ENCODE measurements around the gene SUGCT.
A peak's percentile ranks its signal among the peaks of the same experiment; 100 is the strongest.

The SUGCT gene

DNA sequence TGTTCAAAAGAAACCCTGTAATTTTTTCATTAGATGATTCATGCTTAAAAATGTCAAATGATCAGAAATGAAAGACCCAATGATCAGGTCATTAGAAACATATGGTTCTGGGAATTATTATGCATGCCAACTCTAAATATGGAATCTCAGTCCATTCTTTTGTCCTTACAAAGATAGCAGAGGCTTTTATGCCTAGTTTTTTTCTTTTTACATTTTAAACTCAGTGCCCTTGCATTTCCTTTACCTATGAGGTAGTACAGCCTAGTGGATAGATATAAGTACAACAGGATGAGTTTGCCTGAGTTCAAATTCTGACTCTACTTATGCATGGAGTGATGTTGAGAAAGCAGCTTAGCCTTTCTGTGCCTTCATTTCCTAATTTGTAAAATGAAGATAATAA is 392.9 kb downstream of the SUGCT start:
- no peak for DNase-seq (ENCODE audit: low spot score)

- DNase-seq (ENCODE audit: low spot score), result no peak
Measured at GRCh38 chr7:40530292-40530691, 395.5 kb downstream of the SUGCT start.

GRCh38 chr7:40531956-40532355 is 397.2 kb downstream of the SUGCT start:
- no peak for DNase-seq (ENCODE audit: low spot score)

DNA sequence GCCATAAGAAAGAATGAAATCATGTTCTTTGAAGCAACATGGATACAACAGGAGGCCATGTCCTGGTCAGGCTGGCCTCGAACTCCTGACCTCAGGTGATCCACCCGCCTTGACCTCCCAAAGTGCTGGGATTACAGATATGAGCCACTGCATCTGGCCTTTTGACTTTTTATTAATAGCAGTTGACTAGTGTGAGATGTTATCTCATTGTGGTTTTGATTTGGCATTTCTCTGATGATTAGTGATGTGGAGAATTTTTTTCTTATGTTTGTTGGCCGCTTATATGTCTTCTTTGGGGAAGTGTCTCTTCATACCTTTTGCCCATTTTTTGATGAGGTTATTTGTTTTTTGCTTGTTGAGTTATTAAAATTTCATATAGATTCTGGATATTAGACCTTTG is 400.9 kb downstream of the SUGCT start:
- DNase-seq (ENCODE audit: low spot score), result no peak

DNA sequence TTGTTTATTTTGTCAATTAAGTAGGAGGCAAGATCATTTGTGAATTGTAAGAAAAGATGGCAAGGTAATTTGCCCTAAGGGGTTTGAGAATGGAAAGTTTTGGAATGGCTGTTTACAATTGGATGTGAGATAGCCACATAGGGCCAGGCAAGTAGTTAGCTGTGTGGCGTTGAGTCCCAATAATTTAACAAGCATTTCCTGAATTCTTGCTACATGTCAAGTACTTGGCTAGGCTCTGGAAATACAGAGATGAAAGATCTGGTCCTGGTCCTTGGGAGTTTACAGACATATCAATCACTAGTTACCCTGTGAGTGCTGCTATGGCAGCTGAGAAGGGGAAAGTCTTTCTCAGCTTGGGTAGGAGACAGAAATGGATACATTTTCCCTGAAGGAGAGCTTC is 401.6 kb downstream of the SUGCT start:
- no peak for DNase-seq (ENCODE audit: low spot score)

DNA sequence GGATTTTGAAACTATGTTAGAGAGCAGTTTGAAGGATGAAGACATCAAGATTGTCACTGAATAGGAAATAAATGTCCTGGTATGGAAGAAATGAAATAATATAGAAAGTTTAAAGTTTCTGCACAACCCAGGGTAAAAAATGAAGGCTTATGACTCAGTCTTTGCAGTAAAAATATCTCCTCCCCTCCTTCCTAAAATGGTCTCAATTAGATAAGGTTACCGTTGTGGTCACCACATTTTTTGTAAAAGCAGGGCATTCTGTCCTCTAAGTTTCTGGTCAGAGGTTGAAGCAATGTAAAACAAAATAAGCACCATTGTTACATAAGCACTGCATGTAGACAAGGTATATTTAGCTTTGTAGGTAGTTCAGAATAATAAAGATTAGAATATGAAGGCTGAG is 403.5 kb downstream of the SUGCT start:
- DNase-seq (ENCODE audit: low spot score), result no peak

DNA sequence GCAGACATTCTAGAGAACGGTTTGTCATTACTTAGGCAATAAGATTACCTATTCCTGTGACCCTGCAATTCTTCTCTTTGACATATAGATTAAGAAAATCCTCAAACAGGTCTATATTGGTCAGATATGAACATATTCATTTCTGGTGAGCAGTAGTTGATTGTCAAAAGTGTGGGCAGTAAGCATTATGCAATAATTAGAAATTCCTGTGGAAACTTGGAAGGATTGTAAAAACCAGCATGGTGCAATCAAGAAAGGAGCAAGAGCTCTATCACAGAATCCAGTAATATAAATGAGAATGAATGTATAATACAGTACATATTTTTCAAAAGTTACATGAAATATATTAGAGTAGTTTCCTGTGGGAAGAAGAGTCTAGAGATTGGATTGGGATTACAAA is 406.5 kb downstream of the SUGCT start:
- no peak for DNase-seq (ENCODE audit: low spot score)

DNA sequence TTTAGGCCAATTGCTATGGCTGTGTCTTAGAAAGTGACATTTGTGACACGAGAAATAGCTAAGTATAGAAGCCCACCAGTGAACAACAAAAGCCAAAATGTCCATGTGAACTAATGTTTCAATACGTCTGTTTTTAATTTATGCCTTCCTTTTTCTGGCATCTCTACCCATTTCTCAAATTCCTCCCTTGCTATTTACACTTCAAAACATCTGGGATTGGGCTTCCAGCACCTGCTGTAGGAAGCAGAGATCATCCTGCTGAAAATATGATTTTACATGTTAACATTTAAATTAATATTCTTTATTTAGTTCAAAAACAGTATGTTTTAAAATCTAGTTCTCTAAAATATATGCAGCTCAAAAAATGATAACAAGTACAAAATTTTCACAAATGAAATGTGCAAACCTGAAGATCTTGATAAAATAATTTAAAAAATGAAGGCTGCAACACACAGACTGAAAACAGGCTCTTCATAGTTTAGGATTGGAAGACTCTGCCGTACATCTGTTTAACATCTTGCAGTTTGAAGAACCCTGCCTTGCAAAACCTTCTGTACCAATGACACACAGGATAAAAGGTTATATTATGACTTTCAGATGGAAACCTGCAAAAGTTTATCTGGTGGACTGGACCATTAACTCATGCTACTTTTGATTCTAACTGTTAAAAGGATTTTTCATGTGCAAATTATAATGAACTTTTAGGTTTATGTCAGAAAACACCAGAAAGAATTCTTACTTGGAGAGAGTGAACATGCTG is 408.4 kb downstream of the SUGCT start:
- DNase-seq (ENCODE audit: low spot score), result no peak

GRCh38 chr7:40544221-40544723 is 409.5 kb downstream of the SUGCT start:
- no peak for DNase-seq (ENCODE audit: low spot score)

- DNase-seq (ENCODE audit: low spot score), result no peak
Measured at GRCh38 chr7:40544871-40545303, 410.1 kb downstream of the SUGCT start.

DNA sequence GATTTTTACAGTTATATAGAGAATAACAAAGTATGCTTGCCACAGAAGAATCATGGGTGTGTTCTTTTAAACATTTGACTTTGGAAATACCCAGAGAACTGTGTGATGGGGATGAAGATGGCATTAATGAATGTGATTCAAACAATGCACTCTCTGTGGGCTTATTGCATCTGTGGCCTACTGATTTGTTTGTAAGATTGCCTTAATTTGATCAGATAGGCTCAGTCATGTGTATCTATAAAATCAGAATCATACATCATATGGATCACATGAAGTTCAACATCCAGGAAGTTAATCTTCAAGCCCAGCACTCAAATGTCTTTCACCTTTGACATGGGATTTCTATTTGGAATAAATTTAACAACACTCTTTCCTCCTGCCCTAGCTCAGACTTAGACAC is 410.9 kb downstream of the SUGCT start:
- no peak for DNase-seq (ENCODE audit: low spot score)

GRCh38 chr7:40546616-40547501 is 412.1 kb downstream of the SUGCT start:
- DNase-seq (ENCODE audit: low spot score), result no peak

DNA sequence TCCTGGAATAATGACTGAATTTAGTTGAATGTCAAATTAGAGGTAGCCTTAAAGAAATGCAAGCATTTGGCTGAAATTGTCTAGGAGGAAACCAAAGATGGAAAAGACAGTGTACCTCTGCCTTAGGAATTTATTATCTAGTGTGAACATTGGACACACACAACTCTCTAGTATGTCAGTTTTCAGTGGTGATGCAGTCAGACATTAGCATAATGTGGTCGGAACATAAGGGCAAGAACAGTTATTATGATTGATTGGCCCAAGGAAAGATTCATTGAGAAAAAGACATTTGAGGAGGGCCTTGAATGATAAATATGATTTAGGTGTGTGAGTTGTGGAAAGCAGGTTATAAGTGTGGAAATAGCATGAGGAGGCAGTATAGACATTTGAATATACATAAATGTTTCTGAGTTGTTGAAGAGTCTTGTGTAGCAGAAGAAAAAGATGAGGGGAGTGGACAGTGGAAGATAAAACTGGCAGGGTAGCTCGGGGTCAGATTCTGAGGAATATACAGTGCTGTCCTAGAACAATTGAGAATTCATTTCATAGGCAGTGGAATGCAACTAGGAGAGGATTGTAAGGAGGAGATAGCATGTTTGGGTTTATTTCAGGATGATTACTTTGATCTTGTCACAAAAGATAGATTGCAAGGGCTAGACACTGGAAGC is 414.7 kb downstream of the SUGCT start:
- DNase-seq (ENCODE audit: low spot score), result no peak

DNA sequence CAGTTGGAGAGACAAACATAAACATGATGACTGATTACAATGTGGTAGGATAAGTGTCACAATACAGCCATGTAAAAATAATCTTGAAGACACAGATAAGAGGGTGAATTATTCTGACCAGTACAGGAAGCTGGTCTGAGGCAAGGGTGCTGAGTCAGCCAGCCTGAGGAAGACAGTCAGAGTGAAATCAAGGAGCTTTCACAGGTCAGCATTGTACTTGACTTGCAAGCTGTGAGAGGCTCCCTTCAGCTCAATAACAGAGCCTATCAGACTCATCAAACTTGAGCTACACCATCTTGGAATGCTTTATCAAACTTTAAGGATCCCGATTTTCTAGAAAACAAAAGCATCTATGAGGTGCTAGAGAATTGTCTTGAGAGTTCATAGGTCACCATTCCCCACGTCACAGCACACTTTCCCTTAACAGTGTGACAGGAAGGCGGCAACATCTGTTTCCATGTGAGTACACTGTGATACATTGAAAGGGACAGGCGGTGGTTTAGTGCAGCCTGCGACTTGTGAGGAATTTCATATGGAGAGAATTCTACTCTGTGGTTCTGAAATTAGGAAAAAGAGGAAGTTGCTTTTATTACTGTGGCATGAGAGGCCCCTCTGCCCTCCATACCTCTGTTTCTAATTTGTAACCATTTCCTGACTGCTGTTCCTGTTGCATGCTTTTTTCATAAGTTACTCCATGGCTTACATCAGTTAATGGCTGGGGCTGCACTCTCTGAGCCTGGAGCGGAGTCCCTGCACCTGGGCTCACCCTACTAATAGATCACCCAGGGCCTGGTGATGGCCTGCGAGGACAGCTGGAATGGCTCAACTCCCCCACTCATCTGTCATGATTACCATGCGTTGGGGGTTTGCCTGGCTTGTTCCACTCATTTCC is 417.1 kb downstream of the SUGCT start:
- DNase-seq (ENCODE audit: low spot score), result peak; percentile 15

DNA sequence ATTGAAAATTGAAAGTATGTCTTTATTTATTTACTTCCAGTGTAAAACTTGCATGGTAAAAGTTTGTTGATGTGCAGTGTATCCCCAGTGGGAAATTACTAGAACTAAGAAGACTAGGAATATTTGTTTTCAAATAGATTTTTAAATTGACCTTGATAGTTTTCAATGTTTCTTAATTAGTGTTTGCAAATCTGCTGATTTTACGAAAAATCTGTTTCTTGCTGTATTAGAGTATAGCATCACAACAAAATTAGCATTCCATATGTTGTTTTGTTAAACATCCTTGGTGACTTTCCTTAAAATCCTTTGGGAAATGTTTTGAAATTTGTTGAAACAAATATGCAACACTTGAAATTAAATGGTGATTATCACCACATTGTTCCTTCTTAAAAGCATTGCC is 425.9 kb downstream of the SUGCT start:
- DNase-seq (ENCODE audit: low spot score), result no peak

GRCh38 chr7:40566879-40567278 is 432.1 kb downstream of the SUGCT start:
- no peak for DNase-seq (ENCODE audit: low spot score)

DNA sequence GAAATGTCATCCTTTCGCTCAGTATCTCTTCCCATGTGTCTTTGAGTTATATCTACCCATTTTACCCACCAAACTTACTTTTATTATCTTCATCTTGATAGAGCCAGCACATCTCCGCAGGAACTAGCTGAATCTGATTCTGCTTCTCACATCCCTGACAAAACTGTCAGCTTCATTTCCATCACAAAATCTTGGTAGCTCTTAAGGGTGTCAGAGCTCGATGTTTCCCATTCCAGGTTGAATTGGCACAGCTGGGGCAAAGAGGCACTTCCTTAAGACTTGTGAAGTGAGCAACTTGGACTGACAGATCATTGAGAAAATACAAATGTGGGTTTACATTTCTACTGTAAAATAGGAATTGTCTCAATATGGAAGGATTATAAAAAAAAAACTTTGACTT is 434.5 kb downstream of the SUGCT start:
- DNase-seq (ENCODE audit: low spot score), result no peak

- no peak for DNase-seq (ENCODE audit: low spot score)
Measured at GRCh38 chr7:40570223-40570622, 435.4 kb downstream of the SUGCT start.

- DNase-seq (ENCODE audit: low spot score), result no peak
Measured at GRCh38 chr7:40571796-40572195, 437.0 kb downstream of the SUGCT start.

- peak; percentile 6 for DNase-seq (ENCODE audit: low spot score)
Measured at GRCh38 chr7:40572810-40573465, 438.1 kb downstream of the SUGCT start.

GRCh38 chr7:40579401-40579800 is 444.6 kb downstream of the SUGCT start:
- DNase-seq (ENCODE audit: low spot score), result peak; percentile 6
